HG02885 (cell line): ENCODE measurements around the gene VIT.

Experiments
- ATAC-seq: cut with Tn5 transposase; IDR thresholded peaks from one replicate; pipeline ENCODE4 v1.9.1; 2021; ENCODE audit warnings: mild to moderate bottlenecking; ENCODE audit not compliant: unreplicated experiment, poor library complexity

VIT gene

GRCh38 chr2:36843838-36844237 lies 147.3 kb downstream of the VIT start:
- ATAC-seq = no peak

- no peak for ATAC-seq
Measured at GRCh38 chr2:36849265-36849664, 152.8 kb downstream of the VIT start.

DNA sequence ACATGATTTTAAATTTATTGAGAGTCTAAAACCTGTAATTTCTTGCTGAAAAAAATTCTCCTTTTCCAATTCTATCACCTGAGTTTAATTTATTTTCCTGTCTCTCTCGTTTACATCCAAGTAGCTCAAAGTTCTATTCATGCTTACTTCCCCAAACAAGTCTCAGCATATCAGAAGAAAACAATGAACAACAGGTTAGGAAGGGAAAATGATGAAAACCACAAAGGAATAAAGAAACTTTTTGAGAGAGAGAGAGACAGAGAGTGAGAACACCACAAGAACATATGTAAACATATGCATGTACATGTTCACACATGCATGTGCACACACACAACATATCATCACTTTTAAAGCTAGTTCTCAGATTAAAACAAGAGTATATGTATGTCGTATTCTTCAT lies 157.7 kb downstream of the VIT start:
- no peak for ATAC-seq

GRCh38 chr2:36855429-36855828 lies 158.9 kb downstream of the VIT start:
- no peak for ATAC-seq

- ATAC-seq = no peak
Measured at GRCh38 chr2:36857713-36858112, 161.2 kb downstream of the VIT start.

DNA sequence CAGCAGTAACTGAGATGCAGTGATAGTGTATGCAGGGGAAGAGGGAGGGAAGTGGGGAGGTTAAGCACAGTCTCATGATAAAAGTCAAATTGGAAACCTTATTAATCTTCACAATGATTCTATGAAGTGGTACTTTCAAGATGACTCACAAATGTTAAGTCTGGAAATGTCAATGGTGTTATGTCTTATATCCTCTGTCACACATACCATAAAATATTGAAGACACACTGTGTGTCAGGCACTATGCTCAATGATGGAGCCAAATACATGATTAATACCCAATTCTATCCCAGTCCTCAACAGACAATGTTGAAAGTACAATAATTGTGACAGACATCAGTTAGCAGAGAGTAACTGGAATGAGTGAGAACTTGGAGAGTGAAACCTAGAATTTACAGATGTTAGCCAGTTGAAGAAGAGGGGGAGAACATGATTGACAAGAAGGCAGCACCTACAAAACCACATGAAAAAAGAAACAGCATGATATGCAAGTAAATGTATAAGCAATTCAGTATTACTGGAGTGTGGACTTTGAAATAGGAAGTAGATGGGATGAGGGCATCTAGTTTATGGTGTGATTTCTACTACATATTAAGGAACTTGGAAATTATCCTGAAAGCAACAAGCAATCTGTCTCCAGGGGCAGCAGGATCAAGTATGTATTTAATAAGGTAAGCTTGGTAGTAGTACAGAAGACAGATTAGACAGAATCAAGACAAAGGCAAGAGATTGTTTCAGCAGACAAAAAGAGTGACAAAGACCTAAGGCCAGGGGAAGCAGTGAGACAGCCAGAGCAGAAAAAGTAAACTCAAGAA lies 162.3 kb downstream of the VIT start:
- no peak for ATAC-seq

GRCh38 chr2:36859366-36859792 lies 162.9 kb downstream of the VIT start:
- ATAC-seq = no peak

- no peak for ATAC-seq
Measured at GRCh38 chr2:36861896-36862295, 165.4 kb downstream of the VIT start.
